Mucosa of rectum (tissue), 2 donors: Measurements from ENCODE around the gene TMEM184A.
A peak's percentile ranks its signal among the peaks of the same experiment; 100 is the strongest.

Source experiments
- H3K27ac ChIP-seq, 2 donors: one replicate each; pipeline ENCODE4 v1.7.0; 2013; ENCODE audit warnings: inconsistent platforms in 2 of 2, low read depth in 2 of 2, low read length in 2 of 2
- H3K27me3 ChIP-seq, 2 donors: one replicate each; pipeline ENCODE4 v1.7.0; 2013; ENCODE audit warnings: low read length in 2 of 2; ENCODE audit not compliant: control insufficient read depth in 2 of 2, insufficient read depth in 2 of 2
- H3K36me3 ChIP-seq, 2 donors: one replicate each; pipeline ENCODE4 v1.7.0; 2013; ENCODE audit warnings: low read length in 2 of 2; ENCODE audit not compliant: control insufficient read depth in 2 of 2, insufficient read depth in 2 of 2
- H3K4me1 ChIP-seq, 2 donors: one replicate each; pipeline ENCODE4 v1.7.0; 2013; ENCODE audit warnings: low read length in 2 of 2, mild to moderate bottlenecking in 1 of 2; ENCODE audit not compliant: control insufficient read depth in 2 of 2, insufficient read depth in 2 of 2
- H3K4me3 ChIP-seq, 2 donors: one replicate each; pipeline ENCODE4 v1.7.0; 2013; ENCODE audit warnings: low read length in 2 of 2
- H3K9ac ChIP-seq, 2 donors: one replicate each; pipeline ENCODE4 v1.7.0; 2013; ENCODE audit warnings: low read length in 2 of 2, low read depth in 1 of 2, mild to moderate bottlenecking in 1 of 2
- H3K9me3 ChIP-seq, 2 donors: one replicate each; pipeline ENCODE4 v1.7.0; 2013; ENCODE audit warnings: low read length in 2 of 2; ENCODE audit not compliant: control insufficient read depth in 2 of 2
- donor health status: healthy.
- donor health status: Normal muscosa, but diverticular disease.

The TMEM184A gene

GRCh38 chr7:1539882-1540775 is 15.9 kb downstream of the TMEM184A start:
- peaks cover 15 to 16% of the 10 kb centered on the region in 2 donors for H3K4me1 ChIP-seq
- peaks cover 30 to 32% of the 10 kb centered on the region in 2 donors for H3K36me3 ChIP-seq
- no peaks in the 10 kb centered on the region for H3K9me3 ChIP-seq
- no peak overlapping the region for H3K27ac ChIP-seq
- H3K27me3 ChIP-seq = no peaks in the 10 kb centered on the region
- H3K9ac ChIP-seq = no peak overlapping the region
- H3K4me3 ChIP-seq = no peak overlapping the region

- H3K36me3 ChIP-seq = peaks cover 30 to 32% of the 10 kb centered on the region in 2 donors
- H3K4me3 ChIP-seq = no peak overlapping the region
- no peaks in the 10 kb centered on the region for H3K9me3 ChIP-seq
- no peaks in the 10 kb centered on the region for H3K27me3 ChIP-seq
- H3K9ac ChIP-seq = no peak overlapping the region
- no peak overlapping the region for H3K27ac ChIP-seq
- peaks cover 17 to 21% of the 10 kb centered on the region in 2 donors for H3K4me1 ChIP-seq
These were observed 16.7 kb downstream of the TMEM184A start for GRCh38 chr7:1539181-1539881.

- peaks cover 30 to 32% of the 10 kb centered on the region in 2 donors for H3K36me3 ChIP-seq
- no peak overlapping the region for H3K9ac ChIP-seq
- peaks cover 23 to 27% of the 10 kb centered on the region in 2 donors for H3K4me1 ChIP-seq
These were observed 17.3 kb downstream of the TMEM184A start for GRCh38 chr7:1538544-1539180.

GRCh38 chr7:1537535-1538412 is 18.2 kb downstream of the TMEM184A start:
- no peaks in the 10 kb centered on the region for H3K27me3 ChIP-seq
- peak overlapping the region; percentile 50 to 56 for H3K4me3 ChIP-seq
- no peaks in the 10 kb centered on the region for H3K9me3 ChIP-seq
- H3K4me1 ChIP-seq = peaks cover 32 to 36% of the 10 kb centered on the region in 2 donors
- peak overlapping the region; percentile 88 for H3K27ac ChIP-seq
- H3K36me3 ChIP-seq = peaks cover 30 to 32% of the 10 kb centered on the region in 2 donors
- H3K9ac ChIP-seq = peak overlapping the region; percentile 44 to 61

More at GRCh38 chr7:1538544-1539180, 17.3 kb downstream of the TMEM184A start:
- no peaks in the 10 kb centered on the region for H3K9me3 ChIP-seq
- H3K27me3 ChIP-seq = no peaks in the 10 kb centered on the region
- H3K4me3 ChIP-seq = no peak overlapping the region
- peak overlapping the region; percentile 9 to 88 for H3K27ac ChIP-seq

GRCh38 chr7:1536743-1537534 is 19.1 kb downstream of the TMEM184A start:
- no peaks in the 10 kb centered on the region for H3K9me3 ChIP-seq
- H3K27me3 ChIP-seq = no peaks in the 10 kb centered on the region
- peak overlapping the region; percentile 88 for H3K27ac ChIP-seq
- H3K9ac ChIP-seq = peak overlapping the region; percentile 47 to 61
- H3K4me3 ChIP-seq = peak overlapping the region; percentile 50 to 56
- H3K4me1 ChIP-seq = peaks cover 37 to 43% of the 10 kb centered on the region in 2 donors
- H3K36me3 ChIP-seq = peaks cover 30 to 32% of the 10 kb centered on the region in 2 donors

GRCh38 chr7:1536455-1536742 is 19.6 kb downstream of the TMEM184A start:
- Histone ChIP-seq H3K4me1 (peaks cover 41 to 48% of the 10 kb centered on the region in 2 donors), H3K36me3 (peaks cover 28 to 30% of the 10 kb centered on the region in 2 donors), H3K27me3 (no peaks in the 10 kb centered on the region), H3K4me3 (peak overlapping the region; percentile 24 to 50), H3K9ac (peak overlapping the region; percentile 38 to 47), H3K27ac (peak overlapping the region; percentile 88), H3K9me3 (no peaks in the 10 kb centered on the region)

- Histone ChIP-seq H3K36me3 (peaks cover 23 to 25% of the 10 kb centered on the region in 2 donors), H3K9me3 (no peaks in the 10 kb centered on the region), H3K9ac (no peak overlapping the region), H3K27me3 (no peaks in the 10 kb centered on the region), H3K4me3 (no peak overlapping the region), H3K27ac (peak overlapping the region; percentile 88), H3K4me1 (peaks cover 41 to 51% of the 10 kb centered on the region in 2 donors)
These were observed 20.1 kb downstream of the TMEM184A start for GRCh38 chr7:1535701-1536454.

- peaks cover 41 to 51% of the 10 kb centered on the region in 2 donors for H3K4me1 ChIP-seq
- no peaks in the 10 kb centered on the region for H3K9me3 ChIP-seq
- no peaks in the 10 kb centered on the region for H3K27me3 ChIP-seq
- no peak overlapping the region for H3K27ac ChIP-seq
- H3K4me3 ChIP-seq = no peak overlapping the region
- peaks cover 17 to 19% of the 10 kb centered on the region in 2 donors for H3K36me3 ChIP-seq
- no peak overlapping the region for H3K9ac ChIP-seq
These were observed 20.9 kb downstream of the TMEM184A start for GRCh38 chr7:1535100-1535458.
